ENCODE measurements around the gene KCNK4. TPM values are rescaled to one million over a fixed set of nuclear protein-coding genes. Genes with fewer than 3 reads are reported as not detected.
A peak's percentile ranks its signal among the peaks of the same experiment; 100 is the strongest.

KCNK4 gene
- total RNA-seq, 2 donors from 2014 or later, result not detected

DNA sequence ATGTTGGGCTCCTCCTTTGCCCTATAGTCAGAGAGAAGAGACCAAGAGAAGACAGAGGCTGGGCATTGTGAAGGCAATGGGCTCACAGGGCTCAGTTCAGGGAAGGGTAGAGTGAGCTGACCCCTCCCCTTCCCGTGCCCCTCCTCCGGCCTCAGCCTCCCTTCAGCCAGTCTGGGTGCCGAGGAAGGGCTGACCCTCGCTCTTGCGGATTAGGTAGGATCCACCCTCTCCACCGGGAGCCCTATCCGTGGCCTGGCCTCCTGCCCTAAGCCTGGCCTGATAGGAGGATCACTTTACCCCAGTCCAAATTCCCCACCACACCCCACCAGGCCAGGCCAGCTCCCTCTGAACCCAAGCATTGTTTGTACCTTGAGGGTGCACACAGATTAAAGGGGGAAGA lies 42.5 kb upstream of the KCNK4 start:
- Histone ChIP-seq H3K4me1 (peaks cover 9% of the 10 kb centered on the region), H3K4me3 (no peak overlapping the region), H3K27ac (no peak overlapping the region), H3K9me3 (no peaks in the 10 kb centered on the region), H3K9ac (ENCODE audit: low read depth in 2 of 2, low read length in 2 of 2) (peak overlapping the region in 1 of 2 donors; percentile 91), H3K36me3 (no peaks in the 10 kb centered on the region), H3K27me3 (no peaks in the 10 kb centered on the region)
- intact Hi-C loops (cut with DNase I), result no loop called here
- TF ChIP-seq, protein P1, sequence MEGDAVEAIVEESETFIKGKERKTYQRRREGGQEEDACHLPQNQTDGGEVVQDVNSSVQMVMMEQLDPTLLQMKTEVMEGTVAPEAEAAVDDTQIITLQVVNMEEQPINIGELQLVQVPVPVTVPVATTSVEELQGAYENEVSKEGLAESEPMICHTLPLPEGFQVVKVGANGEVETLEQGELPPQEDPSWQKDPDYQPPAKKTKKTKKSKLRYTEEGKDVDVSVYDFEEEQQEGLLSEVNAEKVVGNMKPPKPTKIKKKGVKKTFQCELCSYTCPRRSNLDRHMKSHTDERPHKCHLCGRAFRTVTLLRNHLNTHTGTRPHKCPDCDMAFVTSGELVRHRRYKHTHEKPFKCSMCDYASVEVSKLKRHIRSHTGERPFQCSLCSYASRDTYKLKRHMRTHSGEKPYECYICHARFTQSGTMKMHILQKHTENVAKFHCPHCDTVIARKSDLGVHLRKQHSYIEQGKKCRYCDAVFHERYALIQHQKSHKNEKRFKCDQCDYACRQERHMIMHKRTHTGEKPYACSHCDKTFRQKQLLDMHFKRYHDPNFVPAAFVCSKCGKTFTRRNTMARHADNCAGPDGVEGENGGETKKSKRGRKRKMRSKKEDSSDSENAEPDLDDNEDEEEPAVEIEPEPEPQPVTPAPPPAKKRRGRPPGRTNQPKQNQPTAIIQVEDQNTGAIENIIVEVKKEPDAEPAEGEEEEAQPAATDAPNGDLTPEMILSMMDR (IDR thresholded peaks at IDR 0.05), result no peak
- no peak for DNase-seq

DNA sequence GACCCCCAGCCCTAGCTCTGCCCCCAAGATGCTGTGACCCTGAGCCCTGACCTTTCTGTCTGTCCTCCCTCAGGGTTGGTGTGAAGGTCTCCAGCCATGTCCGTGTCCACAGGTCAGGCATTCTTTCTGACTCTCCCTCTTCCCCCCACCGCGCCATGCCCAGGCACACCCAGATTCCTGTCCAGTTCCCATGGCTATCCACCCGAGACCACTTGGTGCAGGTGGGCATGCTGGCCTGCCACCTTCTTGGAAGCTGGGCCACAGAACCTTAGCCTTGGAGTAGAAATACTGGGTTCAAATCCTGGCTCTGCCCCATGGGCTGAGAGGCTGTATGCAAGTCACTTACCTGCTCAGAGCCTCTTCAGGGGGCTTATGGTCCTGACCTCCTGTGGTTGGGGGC lies 42.1 kb upstream of the KCNK4 start:
- Histone ChIP-seq H3K4me1 (peaks cover 9% of the 10 kb centered on the region), H3K27ac (no peak overlapping the region), H3K9ac (ENCODE audit: low read depth in 2 of 2, low read length in 2 of 2) (peak overlapping the region in 1 of 2 donors; percentile 12), H3K4me3 (no peak overlapping the region), H3K36me3 (no peaks in the 10 kb centered on the region), H3K9me3 (no peaks in the 10 kb centered on the region), H3K27me3 (no peaks in the 10 kb centered on the region)
- TF ChIP-seq, protein P1 (IDR thresholded peaks at IDR 0.05), result no peak
- intact Hi-C loops (cut with DNase I), result no loop called here
- DNase-seq, result no peak

DNA sequence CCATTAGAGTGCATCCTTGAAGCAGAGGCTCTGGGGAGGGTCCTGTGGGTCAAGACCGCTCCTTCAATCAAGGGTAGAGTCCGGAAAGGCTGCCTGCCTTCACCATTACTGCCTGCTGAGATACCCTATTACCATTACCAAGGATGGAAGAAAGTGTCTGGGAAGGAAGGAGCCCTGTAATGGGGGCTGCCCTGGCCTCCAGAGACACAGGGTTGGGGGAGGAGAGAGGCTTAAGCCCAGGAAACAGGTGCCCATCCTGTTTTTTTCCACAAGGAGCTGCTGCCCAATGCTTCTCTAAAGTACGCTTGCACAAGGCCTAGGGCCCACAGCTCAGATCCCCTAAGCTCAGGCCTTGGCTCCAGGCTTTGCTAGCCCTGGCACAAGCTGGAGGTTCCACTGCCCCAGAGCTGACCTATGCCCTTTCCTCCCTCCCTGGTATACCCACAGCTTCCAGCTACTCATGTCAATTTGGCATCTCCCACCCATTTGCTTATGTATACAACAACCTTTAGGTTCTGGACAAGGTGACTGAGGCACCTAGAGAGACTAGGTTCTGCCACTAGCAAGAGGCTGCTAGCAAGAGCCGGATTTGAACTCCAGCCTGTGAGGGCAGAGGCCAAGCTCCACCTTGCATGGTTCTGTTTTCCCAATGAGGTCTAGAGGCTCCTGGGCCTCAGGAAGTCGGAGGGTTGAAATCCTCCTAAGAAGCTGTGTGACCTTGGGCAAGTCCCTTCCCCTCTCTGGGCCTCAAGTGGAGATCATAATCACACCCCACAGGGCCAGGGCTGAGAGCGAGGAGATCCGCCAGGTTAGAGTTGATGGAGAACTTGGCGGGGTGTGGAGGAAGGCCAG lies 41.3 kb upstream of the KCNK4 start:
- Histone ChIP-seq H3K27ac (no peak overlapping the region), H3K9me3 (no peaks in the 10 kb centered on the region), H3K36me3 (peaks cover 5% of the 10 kb centered on the region), H3K4me1 (peaks cover 9% of the 10 kb centered on the region), H3K9ac (ENCODE audit: low read depth in 2 of 2, low read length in 2 of 2) (no peak overlapping the region), H3K27me3 (no peaks in the 10 kb centered on the region), H3K4me3 (no peak overlapping the region)
- intact Hi-C loops (cut with DNase I), result no loop called here
- TF ChIP-seq, protein P1 (IDR thresholded peaks at IDR 0.05), result no peak
- no peak for DNase-seq

DNA sequence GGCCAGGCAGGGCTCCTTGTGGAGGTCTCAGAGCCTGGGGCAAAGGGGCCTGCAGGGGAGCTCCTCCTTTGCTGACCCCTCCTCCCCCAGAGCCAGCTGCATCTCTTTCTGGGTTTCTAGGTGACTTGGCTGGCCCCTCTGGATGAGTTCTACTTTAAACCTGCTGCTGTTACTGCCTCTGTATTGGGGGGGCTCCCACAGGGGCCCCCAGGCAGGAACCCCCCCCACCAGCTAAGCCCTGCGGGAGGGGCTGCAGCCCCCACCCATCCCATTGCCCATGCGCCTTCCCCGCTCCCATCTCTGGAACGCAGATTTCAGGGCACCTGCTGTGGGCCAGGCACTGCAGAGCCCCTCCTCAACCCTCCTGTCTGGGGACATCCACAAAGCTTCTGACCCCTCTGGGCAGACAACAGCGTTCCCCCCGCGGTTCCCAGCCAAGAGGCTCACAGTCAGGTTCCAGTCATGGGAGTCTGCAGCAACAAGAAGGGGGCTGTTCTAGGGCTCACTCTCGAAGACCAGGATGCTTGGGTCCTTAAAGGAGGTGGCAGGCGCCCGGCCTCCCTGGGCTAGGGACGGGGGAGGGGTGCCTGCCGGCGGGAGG lies 40.6 kb upstream of the KCNK4 start:
- intact Hi-C loops (cut with DNase I), result no loop called here
- H3K4me1 ChIP-seq, result peaks cover 9% of the 10 kb centered on the region
- peak overlapping the region; percentile 97 for H3K4me3 ChIP-seq
- no peak for DNase-seq
- no peaks in the 10 kb centered on the region for H3K9me3 ChIP-seq
- peak overlapping the region; percentile 69 to 71 for H3K9ac ChIP-seq (ENCODE audit: low read depth in 2 of 2, low read length in 2 of 2)
- peaks cover 5% of the 10 kb centered on the region for H3K36me3 ChIP-seq
- no peak overlapping the region for H3K27ac ChIP-seq
- no peaks in the 10 kb centered on the region for H3K27me3 ChIP-seq
- TF ChIP-seq, protein P1 (IDR thresholded peaks at IDR 0.05), result no peak

DNA sequence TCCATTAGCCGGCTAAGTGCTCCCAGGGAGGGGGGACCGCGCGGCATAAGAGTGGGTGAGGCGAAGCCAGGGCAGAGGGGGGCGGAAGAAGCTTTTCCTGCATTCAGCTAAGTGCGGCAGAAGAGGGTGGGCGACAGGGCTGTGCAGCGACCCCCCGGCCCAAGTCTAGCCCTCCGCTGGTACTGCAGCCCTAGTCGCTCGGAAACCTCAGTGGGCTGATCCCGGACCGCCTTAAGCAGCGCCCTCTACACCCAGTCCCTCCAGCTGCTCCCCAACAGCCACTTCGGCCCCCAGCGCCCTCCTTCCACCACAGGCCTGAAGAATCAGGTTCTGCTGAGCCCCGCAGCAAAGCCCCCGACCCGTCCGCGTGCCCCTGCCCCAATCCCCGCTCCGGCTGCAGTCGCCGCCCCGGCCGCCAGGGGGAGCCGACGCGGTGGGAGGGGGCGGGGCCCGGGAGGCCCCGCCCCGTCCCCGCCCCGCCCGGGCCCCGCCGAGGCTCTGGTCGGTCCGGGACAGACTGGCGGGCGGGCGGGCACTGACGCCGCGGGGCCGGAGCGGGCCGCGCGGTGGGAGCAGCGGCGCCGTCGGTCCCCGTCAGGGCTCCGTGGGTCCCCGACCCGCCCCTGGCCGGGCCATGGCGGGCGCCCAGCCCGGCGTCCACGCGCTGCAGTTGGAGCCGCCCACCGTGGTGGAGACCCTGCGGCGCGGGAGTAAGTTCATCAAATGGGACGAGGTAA lies 39.9 kb upstream of the KCNK4 start, which contains the start of gene PLCB3:
TSS of gene PLCB3 (plus strand) at position 515 of the 737 bp plus-strand sequence. CDS start at position 635, 120 bp downstream.
- intact Hi-C loops (cut with DNase I), result no loop called here
- Histone ChIP-seq H3K9ac (ENCODE audit: low read depth in 2 of 2, low read length in 2 of 2) (peak within 1 kb of the TSS; percentile 89 to 91), H3K27me3 (no peaks in the 10 kb centered on the region), H3K4me3 (peak within 1 kb of the TSS; percentile 97), H3K27ac (peak within 1 kb of the TSS; percentile 80), H3K4me1 (peaks cover 9% of the 10 kb centered on the region), H3K36me3 (peaks cover 5% of the 10 kb centered on the region), H3K9me3 (no peaks in the 10 kb centered on the region)
- DNase-seq, result no peak
- TF ChIP-seq, protein P1 (IDR thresholded peaks at IDR 0.05), result peak; percentile 59
